Jurkat, Clone E6-1 (cell line): ENCODE data around the gene GNGT2. TPM values are rescaled to one million over a fixed set of nuclear protein-coding genes. Genes with fewer than 3 reads are reported as not detected.
A peak's percentile ranks its signal among the peaks of the same experiment; 100 is the strongest.

Experiments
- DNase-seq: peaks from one replicate; pipeline ENCODE4 v3.0.0-alpha.2; 2011; ENCODE audit warnings: low read depth, low spot score
- H3K4me3 ChIP-seq: 2 replicates; pipeline ENCODE4 v1.5.1; 2011; ENCODE audit warnings: mild to moderate bottlenecking, low read length, control low read depth, moderate library complexity
- polyA plus RNA-seq: library from polyadenylated mRNA; unstranded; fragments of >200 nt; gene quantifications from one replicate; pipeline ENCODE4 v1.2.1, GENCODE V29; 2012; ENCODE audit warnings: missing spikeins; ENCODE audit not compliant: insufficient read length, insufficient read depth

The GNGT2 gene
- 33.7 TPM for polyA plus RNA-seq

DNA sequence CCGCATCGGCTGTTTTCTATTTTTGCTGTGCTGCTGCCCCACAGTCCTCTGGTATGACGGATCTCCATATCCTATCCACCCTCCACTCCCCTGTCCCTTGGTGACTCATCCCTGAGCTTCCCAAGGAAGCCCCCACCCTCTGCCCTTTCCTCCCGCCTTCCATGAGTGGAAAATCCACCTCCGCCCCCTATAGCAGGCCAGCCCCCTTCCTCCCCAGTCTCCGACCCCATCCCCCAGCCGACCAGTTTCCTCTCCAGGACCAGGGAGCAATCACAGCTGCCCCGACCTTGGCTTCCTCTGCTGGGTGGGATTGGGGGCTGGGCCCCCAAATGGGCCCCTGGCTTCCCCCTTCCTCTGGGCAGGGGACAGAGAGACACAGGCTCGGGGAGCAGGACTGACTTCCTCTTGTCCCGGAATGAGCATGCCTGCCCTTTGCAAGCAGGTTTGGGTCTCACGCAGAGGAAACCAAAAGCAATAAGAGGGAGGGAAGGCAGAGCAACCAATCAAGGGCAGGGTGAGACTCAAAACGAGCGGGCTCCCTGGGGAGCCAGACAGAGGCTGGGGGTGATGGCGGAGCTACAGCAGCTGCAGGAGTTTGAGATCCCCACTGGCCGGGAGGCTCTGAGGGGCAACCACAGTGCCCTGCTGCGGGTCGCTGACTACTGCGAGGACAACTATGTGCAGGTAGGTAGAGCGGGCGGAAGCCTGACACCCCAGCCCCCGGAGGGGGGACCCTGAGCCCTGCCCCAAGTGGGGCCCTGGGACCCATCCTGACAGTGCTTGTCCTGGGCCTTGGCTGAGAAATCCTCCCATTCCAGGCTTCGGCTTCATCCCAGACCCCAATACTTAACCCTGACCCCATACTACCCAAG lies at the start of gene GNGT2, which contains the start of gene ABI3:
Gene GNGT2, minus strand, starts transcription at position 417 of the 872 bp plus-strand sequence. CDS start 3,152 bp downstream, outside the sequence.
Gene ABI3, plus strand, starts transcription at position 550 of the 872 bp plus-strand sequence. Its CDS starts 18 bp downstream, at position 568.
- peak within 1 kb of the TSS; percentile 49 for H3K4me3 ChIP-seq
- DNase-seq, result peak; percentile 65

DNA sequence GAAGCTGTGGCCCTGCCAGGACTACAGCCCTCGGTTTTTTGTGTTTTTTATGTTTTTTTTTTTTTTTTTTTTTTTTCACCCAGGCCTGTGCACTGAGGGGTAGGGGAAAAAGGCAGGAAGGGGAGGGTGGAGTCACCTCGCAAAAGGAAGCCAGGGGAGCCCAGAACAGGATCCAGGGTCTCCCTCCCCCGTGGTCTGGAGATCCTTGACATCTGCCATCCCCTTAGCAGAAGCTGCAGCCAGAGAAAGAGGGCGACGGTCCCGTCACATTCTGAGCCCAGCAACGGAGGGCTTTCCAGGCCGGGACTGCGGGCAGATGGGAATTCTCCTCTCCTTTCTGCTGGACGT lies 49.3 kb upstream of the GNGT2 start:
- DNase-seq, result no peak
- H3K4me3 ChIP-seq, result peak overlapping the region; percentile 38

DNA sequence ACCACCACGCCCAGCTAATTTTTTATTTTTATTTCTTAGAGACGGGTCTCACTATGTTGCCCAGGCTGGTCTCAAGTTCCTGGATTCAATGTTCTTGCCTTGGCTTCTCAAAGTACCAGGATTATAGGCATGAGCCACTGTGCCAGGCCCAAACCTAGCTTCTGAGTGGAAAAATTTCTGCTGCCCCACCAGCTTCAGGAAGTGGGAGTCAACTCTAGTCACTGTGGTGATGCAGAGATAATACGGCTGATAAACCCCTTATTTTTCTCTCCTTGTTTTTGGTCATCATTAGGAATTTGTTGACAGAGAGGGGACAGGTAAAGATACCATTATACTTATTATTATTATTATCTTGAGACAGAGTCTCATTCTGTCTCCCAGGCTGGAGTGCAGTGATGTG lies 48.0 kb upstream of the GNGT2 start:
- no peak for DNase-seq
- no peak overlapping the region for H3K4me3 ChIP-seq

DNA sequence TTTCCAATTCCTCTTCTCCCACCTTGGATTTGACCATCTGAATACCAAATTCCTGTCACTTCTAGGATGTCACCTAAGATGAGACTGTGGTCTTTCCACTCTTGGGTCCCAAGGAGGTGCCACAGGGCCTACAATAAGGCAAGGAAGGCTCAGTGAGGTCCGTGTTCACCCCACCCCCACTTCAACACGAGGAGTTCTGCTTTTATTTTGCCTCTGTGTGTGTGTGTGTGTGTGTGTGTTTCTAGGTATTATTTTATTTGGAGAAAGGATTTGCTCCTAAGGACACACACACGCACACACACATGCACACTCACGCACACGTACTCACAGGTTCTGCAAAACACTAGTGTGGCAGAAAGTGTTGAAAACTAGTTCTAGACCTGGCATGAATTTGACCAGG lies 44.8 kb upstream of the GNGT2 start:
- H3K4me3 ChIP-seq, result no peak overlapping the region
- DNase-seq, result no peak

DNA sequence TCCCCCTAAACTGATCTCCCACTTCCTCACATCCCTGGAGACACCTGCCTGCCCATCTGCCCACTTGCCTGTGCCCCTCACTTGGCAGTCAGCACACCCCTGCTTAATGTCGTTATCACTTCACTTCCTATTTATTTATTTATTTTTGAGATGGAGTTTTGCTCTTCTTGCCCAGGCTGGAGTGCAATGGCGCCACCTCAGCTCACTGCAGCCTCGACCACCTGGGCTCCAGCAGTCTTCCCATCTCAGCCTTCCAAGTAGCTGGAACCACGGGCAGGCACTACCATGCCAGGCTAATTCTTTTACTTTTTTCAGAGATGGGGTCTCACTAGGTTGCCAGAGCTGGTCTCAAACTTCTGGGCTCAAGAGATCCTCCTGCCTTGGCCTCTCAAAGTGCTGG lies 43.7 kb upstream of the GNGT2 start:
- no peak for DNase-seq
- H3K4me3 ChIP-seq, result no peak overlapping the region

DNA sequence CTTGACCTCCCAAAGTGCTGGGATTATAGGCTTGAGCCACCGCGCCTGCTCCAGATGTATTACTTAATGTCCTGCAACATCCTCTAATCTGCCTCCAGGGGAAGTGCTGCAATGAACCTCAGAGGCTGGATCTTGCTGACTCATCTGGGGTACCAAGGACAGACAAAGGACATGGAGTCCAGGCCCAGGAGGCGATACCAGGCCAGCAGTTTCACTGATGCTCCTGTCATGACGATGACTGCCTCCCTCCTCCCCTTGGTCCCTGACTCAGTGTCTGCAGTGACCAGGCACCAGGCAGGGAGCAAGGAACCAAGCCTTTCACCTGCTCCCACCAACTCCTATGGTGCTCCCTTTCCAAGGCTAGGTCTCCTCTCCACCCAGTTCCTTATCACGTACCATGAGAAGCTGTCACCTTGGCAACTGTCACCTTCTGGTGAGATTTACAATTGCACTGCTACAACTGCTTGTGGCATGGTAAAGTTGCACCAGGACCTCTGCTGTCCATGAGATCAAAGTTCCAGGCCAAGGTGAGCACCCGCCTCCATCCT lies 41.8 kb upstream of the GNGT2 start:
- no peak for DNase-seq
- no peak overlapping the region for H3K4me3 ChIP-seq

DNA sequence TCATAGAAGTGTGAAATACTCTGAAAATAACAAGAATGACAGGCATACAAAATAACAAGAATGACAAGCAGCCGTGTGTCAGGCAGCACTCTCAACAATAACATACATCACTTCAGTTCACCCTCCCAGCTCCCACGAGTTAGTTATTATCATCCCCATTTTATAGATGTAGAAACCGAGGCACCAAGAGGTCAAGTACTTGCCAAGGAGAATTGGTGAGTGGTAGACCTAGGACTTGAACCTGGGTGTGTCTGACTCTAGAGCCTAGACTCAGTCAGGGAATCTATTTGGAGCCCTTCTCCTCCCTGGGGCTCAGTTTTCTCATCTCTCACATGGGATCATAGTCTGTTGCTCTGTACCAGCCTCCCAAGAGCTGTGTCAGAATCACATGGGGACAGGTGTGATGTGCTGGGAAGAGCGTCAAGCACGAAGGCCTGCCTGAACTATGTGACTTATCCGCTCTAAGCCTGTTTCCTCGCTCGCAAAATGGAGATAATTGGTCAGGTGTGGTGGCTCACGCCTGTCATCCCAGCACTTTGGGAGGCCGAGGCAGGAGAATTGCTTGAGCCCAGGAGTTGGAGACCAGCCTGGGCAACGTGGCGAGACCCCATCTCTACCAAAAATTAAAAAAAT lies 39.6 kb upstream of the GNGT2 start:
- DNase-seq, result no peak

DNA sequence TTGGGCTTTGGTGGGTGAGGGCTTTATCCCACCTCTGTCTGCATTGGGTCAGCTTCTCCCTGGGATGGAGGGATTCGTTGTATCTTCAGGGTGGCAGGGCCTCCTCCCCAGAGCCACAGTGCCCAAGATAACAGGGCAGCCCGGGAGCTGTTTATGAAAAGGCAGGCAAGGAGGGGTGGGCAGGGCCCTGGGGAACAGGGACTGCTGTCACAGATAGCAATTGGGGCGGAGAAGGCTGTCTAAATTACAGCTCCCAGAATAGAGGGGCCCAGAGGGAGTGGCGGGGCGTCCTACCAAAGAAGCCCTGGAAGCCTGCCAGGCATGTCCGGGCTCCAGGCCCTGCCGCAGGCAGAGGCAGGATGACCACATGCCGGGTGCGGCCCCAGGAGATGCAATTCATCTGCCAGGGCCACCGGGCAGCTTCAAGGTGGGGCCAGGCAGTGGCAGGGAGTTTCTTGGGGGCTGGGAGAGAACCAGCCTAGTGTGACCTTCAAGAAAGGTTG lies 39.0 kb upstream of the GNGT2 start:
- no peak overlapping the region for H3K4me3 ChIP-seq
- DNase-seq, result no peak

More for the DNA sequence above, 39.6 kb upstream of the GNGT2 start:
- no peak overlapping the region for H3K4me3 ChIP-seq

DNA sequence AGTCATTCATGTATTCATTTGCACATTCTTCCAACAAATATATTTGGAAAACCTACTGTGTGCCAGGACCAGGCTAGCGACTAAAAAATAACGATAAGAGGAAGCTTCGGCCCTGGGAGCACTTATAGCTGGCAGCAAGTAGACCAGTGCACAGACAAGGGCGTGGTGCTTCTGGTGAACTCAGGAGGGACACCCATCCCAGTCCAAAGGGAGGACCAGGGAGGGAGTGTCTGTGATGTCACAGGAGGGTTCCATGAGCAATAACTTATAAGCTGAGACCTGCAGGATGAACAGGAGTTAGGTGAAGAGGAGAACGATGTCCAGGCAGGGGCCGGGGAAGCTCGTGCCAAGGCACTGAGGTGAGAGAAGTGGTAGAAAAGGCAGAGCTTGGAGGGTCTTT lies 37.6 kb upstream of the GNGT2 start:
- no peak for DNase-seq
- H3K4me3 ChIP-seq, result no peak overlapping the region

DNA sequence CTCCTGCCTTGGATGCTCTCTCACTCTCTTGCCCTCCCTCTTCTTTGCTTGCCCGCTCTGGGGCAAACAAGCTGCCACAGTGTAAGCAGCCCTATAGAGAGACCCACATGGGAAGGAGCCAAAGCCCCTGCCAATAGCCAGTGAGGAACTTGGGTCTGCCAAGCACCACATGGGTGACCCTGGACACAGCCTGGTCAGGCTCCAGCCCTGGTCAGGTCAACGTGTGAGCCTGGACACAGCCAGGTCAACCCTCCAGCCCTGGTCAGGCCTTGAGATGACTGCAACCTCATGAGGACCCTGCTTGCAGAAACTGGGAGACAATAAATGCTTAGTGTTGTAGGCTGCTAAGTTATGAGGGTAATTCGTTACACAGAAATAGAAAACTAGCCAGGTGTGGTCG lies 34.5 kb upstream of the GNGT2 start:
- H3K4me3 ChIP-seq, result no peak overlapping the region
- no peak for DNase-seq

DNA sequence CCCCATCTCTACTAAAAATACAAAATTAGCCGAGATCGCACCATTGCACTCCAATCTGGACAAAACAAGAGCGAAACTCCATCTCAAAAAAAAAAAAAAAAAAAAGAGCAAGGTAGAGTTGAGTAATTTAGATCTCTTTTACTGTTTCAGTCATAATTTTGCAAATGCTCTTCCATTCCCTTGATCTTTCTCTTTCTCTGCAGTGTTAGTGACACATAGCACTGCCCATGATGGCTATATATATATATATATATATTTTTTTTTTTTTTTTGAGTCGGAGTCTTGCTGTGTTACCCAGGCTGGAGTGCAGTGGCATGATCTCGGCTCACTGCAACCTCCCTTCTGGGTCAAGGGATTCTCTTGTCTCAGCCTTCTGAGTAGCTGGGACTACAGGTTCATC lies 32.4 kb upstream of the GNGT2 start:
- H3K4me3 ChIP-seq, result no peak overlapping the region
- DNase-seq, result no peak

DNA sequence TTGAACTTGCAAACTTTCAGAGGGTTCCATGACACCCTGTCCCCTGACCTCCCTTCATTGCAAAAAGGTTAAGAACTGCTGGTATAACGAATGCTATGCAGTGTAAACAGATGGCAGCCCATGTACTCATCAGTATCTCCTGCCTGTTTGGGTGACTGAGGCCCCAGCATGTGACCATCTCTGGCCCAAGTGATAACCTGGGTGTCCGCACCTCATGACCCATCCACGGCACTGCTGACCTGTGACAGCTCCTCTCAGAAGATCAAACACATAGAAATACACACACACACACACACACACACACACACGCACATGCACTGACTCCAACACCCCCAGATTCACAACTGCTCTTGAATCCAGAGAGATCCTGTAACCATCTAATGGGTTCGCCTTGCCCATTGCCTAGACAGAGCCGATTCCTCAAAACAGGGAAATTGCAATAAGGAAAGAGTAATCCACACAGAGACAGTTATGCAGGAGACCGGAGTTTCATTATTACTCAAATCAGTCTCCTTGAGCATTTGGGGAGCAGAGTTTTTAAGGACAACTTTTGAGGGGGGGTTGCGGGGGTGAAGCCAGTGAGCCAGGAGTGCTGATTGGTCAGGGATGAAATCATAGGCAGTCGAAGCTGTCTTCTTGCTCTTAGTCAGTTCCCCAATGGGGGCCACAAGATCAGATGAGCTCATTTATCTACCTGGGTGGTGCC lies 31.5 kb upstream of the GNGT2 start:
- DNase-seq, result no peak

DNA sequence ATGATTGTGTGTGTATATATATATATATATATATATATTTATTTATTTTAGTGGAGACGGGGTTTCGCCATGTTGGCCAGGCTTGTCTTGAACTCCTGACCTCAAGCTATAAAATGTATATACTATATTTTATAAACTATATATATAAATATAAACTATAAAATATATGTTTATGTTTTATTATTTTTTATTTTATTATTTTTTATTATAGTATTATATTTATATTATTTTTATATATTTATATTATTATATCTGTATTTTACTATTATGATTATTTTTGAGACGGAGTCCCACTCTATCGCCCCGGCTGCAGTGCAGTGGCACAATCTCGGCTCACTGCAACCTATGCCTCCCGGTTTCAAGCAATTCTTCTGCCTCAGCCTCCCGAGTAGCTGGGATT lies 30.7 kb upstream of the GNGT2 start:
- DNase-seq, result no peak
- H3K4me3 ChIP-seq, result no peak overlapping the region

More for the DNA sequence above, 31.5 kb upstream of the GNGT2 start:
- no peak overlapping the region for H3K4me3 ChIP-seq

DNA sequence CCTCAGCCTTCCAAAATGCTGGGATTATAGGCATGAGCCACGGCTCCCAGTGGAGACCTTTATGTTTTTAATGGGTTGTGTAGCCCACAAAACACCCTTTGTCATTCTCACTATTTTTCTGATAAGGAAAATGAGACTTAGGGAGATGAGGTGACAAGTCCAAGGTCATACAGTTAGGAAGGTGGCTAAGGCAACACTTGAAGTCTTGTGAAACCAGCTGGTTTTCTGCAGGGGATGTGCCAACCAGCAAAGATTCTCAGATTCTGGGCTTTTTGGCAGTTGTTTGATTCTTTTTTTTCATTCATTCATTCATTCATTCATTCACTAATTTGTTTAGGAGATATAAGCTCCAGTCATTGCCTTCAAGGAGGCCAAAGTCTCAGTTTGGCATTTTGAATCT lies 30.2 kb upstream of the GNGT2 start:
- no peak overlapping the region for H3K4me3 ChIP-seq
- DNase-seq, result no peak

DNA sequence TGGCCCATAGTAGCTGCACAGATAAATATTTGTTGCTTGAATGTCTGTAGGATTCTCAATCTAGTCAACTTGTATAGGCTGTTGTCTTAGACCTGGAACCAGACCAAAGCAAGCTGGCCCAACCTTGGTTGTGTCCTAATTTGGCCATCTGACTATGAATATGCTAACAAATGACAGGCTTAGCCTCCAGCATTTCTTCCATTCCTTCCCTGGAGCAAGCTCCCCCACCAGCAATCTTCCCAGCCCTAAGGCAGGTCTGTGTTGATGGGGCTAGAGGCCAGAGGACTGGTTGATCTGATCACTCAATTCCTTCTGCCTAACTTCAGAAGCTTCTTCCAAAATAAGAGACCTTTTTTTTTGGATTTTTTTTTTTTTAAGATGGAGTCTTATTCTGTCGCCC lies 29.6 kb upstream of the GNGT2 start:
- H3K4me3 ChIP-seq, result no peak overlapping the region
- DNase-seq, result no peak

DNA sequence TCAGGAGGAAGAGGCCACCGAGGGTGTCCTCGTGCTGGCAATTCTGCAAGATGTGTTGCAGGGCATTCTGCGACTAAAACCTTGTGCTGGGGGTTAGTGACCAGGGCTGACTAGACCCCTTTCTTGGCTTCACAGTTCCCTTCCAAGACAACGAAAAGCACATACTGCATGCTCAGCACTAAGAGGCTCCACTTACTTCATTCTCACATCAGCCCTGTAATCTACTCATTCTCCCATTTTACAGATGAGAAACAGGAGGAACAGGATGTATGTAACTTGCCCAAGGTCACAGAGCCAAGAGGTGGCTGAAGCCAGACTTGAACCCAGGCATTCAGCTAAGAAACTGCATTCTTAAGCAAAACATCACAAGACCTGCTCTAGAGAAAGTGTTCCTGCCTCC lies 25.5 kb upstream of the GNGT2 start:
- no peak for DNase-seq

DNA sequence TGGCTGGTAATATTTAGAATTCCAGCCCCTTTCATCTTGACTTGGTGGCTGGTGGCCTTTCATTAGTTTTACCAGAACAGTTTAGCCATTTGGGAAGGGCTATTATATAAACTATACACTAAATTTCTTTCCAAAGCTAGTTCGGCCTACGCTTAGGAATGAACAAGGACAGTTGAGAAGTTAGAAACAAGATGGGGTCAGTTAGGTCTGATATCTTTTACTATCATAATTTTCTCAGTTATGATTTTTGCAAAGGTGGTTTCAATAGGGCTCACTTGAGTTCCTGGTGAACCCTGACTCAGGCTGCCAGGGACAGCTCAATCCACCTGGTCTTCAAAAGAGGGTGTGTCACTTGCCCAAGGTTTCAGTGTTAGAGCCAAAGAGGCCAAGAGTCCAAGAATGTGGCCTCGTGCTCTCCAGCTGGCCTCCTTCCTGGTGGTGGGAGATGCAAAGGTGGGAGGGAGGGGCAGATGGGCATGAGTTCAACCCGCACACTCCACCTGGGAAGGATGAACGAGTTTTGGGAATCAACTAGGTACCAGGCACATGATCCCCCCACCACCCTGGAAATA lies 24.2 kb upstream of the GNGT2 start:
- no peak overlapping the region for H3K4me3 ChIP-seq
- no peak for DNase-seq

More for the DNA sequence above, 25.5 kb upstream of the GNGT2 start:
- H3K4me3 ChIP-seq, result no peak overlapping the region

DNA sequence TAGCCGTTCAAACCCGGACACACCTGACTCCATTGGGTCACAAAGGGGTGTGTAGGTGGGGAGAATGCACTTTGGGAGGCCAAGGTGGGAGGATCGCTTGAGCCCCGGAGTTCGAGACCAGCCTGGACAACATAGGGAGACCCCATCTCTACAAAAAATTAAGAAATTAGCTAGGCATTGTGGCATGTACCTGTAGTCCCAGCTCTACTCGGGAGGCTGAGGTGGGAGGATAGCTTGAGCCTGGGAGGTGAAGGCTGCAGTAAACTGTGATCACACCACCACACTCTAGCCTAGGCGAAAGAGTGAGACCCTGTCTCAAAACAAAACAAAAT lies 21.2 kb upstream of the GNGT2 start:
- no peak for DNase-seq
- H3K4me3 ChIP-seq, result no peak overlapping the region
